Choroid plexus epithelial cell (primary cell): ENCODE results near the gene FAM234A.
A peak's percentile ranks its signal among the peaks of the same experiment; 100 is the strongest.

Experiments used
- DNase-seq: peaks from one replicate; pipeline ENCODE4 v3.0.0-alpha.2; 2010; ENCODE audit warnings: low read depth
- H3K4me3 ChIP-seq: 2 replicates; pipeline ENCODE4 v1.5.1; 2011; ENCODE audit warnings: low read depth, mild to moderate bottlenecking, control low read depth, low read length, moderate library complexity
- CTCF ChIP-seq: conservative IDR thresholded peaks from 2 replicates; pipeline ENCODE4 v1.5.1; 2011; ENCODE audit warnings: low read depth, mild to moderate bottlenecking, control low read depth, inconsistent platforms, low read length, moderate library complexity

FAM234A gene

GRCh38 chr16:287298-287811 lies 52.7 kb downstream of the FAM234A start:
- TF ChIP-seq CTCF: peak; percentile 24
- no peak for DNase-seq
- H3K4me3 ChIP-seq: no peak overlapping the region

DNA sequence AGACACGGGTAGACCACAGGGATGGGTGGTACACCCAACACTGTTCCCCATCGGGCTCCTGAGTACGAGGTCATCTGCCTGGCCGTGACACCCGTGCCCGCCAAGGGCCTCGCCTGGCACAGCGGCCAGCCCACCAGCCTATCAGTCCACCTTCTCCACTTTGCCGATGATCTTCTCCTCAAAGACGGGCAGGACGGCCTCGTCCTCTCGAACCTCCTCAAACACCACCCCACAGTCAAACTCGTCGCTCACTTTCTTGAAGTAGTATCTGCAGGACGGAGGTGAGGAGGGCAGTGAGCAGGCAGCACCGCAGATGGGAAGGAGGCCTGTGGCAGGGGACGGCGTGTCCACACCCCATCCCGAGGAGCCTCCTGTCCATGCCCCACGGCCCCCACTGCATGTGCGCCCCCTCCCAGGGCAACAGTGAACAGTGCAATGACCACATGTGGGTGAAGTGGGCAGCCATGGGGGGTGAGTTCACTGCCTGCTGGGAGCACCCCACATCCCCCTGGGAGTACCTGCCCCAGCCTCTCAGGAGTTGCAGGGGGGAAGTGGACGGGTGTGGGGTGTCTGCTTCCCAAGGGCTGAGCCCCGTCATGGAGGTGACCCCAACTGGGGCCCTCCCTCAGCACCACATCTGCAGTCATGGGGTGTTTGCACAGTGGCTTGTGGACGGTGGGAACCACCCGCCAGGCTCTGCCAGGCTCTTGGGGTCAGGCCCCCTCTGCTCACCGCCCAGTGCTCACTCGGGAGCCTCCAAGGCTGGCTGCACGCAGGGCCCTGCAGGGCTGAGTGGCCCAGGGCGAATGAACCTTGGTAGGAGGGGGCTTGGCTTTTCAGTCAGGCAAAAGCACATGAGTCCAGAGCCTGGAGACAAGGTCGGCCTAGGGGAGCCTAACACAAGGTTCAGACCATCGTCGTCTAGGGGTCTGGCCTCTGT lies 53.6 kb downstream of the FAM234A start:
- no peak overlapping the region for H3K4me3 ChIP-seq
- TF ChIP-seq CTCF: no peak
- DNase-seq: no peak

DNA sequence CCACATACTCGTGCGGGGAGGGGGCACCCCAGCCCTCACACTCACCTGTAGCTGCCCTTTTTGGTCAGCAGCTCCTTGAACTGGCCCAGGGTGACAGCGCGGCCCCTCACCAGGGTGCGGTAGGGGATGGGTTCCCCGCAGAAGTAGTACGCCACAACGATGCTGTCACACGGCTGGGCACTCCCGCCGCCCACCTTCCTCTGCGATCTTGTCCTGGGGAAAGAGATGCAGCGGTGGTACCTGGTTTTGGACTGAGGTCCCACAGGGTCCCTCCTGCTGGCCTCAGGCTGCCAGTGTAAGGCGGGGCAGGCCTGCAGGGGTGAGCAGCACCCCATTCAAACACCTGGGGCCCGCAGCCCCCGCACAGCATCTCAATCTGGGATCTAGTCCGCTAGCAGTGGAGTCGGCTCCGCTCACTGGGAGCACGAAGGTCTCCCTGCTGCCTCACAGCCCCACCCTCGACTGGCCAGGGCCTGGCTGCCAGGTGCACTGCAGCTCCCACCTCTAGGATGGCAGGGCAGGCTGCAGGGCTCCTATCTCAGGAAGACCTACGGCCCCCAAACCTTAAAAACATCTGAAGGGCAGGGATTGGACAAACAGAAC lies 54.9 kb downstream of the FAM234A start:
- no peak for DNase-seq
- H3K4me3 ChIP-seq: no peak overlapping the region

DNA sequence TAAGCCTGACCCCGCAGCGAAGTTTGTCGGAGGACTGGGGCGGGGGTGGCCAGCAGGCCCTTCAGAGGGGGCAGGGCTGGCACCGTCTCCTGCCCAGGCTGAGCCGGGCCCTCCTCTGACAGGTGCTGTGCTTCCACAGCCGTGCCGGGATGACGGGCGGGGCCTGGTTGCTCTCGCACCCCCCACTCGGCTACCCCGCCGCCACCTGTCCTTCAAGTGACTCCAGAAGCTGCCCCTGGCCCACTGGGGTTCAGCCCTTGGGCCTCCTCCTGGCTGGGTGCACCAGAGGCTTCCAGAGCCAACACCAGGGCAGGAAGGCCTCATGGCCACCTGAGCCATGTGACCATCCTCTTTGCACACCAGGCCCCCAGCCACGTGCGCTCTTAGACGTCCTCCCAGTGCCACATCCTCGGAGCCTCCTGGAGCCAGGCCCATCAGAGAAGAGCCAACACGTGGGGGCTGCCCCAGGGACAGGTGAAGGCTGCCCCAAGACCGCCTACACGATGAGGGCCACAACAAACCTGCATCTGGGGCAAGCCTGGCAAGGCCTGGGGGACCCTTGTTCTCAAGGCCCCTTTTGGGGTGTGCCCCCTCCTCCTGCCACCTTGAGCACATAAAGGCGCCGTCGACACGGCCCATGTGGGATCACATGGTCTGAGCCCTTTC lies 55.5 kb downstream of the FAM234A start:
- TF ChIP-seq CTCF: no peak
- H3K4me3 ChIP-seq: no peak overlapping the region
- no peak for DNase-seq

More for the DNA sequence above, 54.9 kb downstream of the FAM234A start:
- TF ChIP-seq CTCF: no peak

- no peak for TF ChIP-seq CTCF
- no peak for DNase-seq
- H3K4me3 ChIP-seq: no peak overlapping the region
These were observed 56.2 kb downstream of the FAM234A start for GRCh38 chr16:290681-291405.

DNA sequence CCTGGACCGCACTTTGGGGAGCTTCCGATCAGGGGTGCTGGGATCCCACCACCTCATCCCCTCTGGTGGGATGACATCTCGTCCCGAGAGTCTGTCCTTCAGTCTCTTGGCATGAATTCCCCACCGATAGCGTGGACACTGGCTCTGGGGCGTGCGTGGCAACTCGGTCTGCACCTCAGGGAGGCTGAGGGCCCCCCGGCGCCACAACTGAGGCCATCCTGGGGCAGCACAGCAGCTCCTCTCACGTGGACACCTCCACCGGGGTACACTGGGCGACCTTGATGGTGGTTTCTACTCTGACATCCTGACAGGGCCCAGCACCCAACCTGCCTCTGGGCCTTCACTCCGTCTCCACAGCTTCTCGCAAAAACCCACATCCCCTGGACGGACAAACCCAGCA lies 56.9 kb downstream of the FAM234A start:
- TF ChIP-seq CTCF: no peak
- no peak for DNase-seq
- no peak overlapping the region for H3K4me3 ChIP-seq
